Neural progenitor cell (in vitro differentiated cells): Measurements from ENCODE around the gene SUN1. TPM values are rescaled to one million over a fixed set of nuclear protein-coding genes. Genes with fewer than 3 reads are reported as not detected.

Source experiments
- DNase-seq: peaks from one replicate; pipeline ENCODE4 v3.0.0-alpha.2; 2016; ENCODE audit warnings: low spot score
- H2AFZ ChIP-seq: fragments of 200-600 bp; sonication (generic); replicated peaks from 2 replicates; pipeline ENCODE4 v1.6.1; 2016; ENCODE audit warnings: antibody characterized with exemption
- H3F3A ChIP-seq: fragments of 200-600 bp; sonication (generic); 2 replicates; pipeline ENCODE4 v1.6.1; 2016; ENCODE audit warnings: antibody characterized with exemption, low read depth
- H3K27ac ChIP-seq: fragments of 200-600 bp; sonication (generic); 2 replicates; pipeline ENCODE4 v1.5.1; 2016; ENCODE audit warnings: mild to moderate bottlenecking
- H3K27me3 ChIP-seq: fragments of 200-600 bp; sonication (generic); 2 replicates; pipeline ENCODE4 v1.6.1; 2016; ENCODE audit warnings: mild to moderate bottlenecking, moderate library complexity
- H3K36me3 ChIP-seq: fragments of 200-600 bp; sonication (generic); 2 replicates; pipeline ENCODE4 v1.5.1; 2016
- H3K4me1 ChIP-seq: fragments of 200-600 bp; sonication (generic); 2 replicates; pipeline ENCODE4 v1.6.1; 2016; ENCODE audit warnings: mixed run types
- H3K4me2 ChIP-seq: fragments of 200-600 bp; sonication (generic); 2 replicates; pipeline ENCODE4 v1.6.1; 2016
- H3K4me3 ChIP-seq: fragments of 200-600 bp; sonication (generic); 2 replicates; pipeline ENCODE4 v1.5.1; 2016
- H3K79me2 ChIP-seq: fragments of 200-600 bp; sonication (generic); 2 replicates; pipeline ENCODE4 v1.6.1; 2016; ENCODE audit warnings: low read depth
- H3K9ac ChIP-seq: fragments of 200-600 bp; sonication (generic); 2 replicates; pipeline ENCODE4 v1.6.1; 2016
- H3K9me3 ChIP-seq: fragments of 200-600 bp; sonication (generic); 2 replicates; pipeline ENCODE4 v1.5.1; 2016; ENCODE audit warnings: low read depth
- H4K20me1 ChIP-seq: fragments of 200-600 bp; sonication (generic); 2 replicates; pipeline ENCODE4 v1.6.1; 2016; ENCODE audit warnings: low read depth
- H3K27ac Mint-ChIP-seq: 3 replicates; pipeline ENCODE4 v1.8.0; 2021; ENCODE audit warnings: mixed read lengths
- H3K27me3 Mint-ChIP-seq: 2 replicates; pipeline ENCODE4 v1.8.0; 2022; ENCODE audit warnings: low read depth, mild to moderate bottlenecking, inconsistent platforms, moderate library complexity, mixed read lengths; ENCODE audit not compliant: insufficient read depth
- H3K36me3 Mint-ChIP-seq: 3 replicates; pipeline ENCODE4 v1.8.0; 2021; ENCODE audit warnings: mixed read lengths
- H3K4me1 Mint-ChIP-seq: 3 replicates; pipeline ENCODE4 v1.8.0; 2021; ENCODE audit warnings: mixed read lengths
- H3K4me3 Mint-ChIP-seq: 3 replicates; pipeline ENCODE4 v1.8.0; 2021; ENCODE audit warnings: mild to moderate bottlenecking, moderate library complexity, mixed read lengths
- H3K9me3 Mint-ChIP-seq: 3 replicates; pipeline ENCODE4 v1.8.0; 2020; ENCODE audit warnings: mixed read lengths
- CTCF ChIP-seq: fragments of 200-600 bp; sonication (generic); IDR thresholded peaks from 2 replicates; pipeline ENCODE4 v1.5.1; 2017; ENCODE audit warnings: antibody characterized with exemption, mild to moderate bottlenecking
- EZH2 ChIP-seq: fragments of 200-600 bp; sonication (generic); IDR thresholded peaks from 2 replicates; pipeline ENCODE4 v1.6.1; 2017; ENCODE audit warnings: antibody characterized with exemption, mild to moderate bottlenecking, moderate library complexity
- EZH2phosphoT487 ChIP-seq: fragments of 200-600 bp; sonication (generic); IDR thresholded peaks from 2 replicates; pipeline ENCODE4 v1.6.1; 2017; ENCODE audit warnings: antibody characterized with exemption
- total RNA-seq: library from RNA; depleted of rRNA; stranded (reverse); fragments of >200 nt; gene quantifications from 2 replicates; pipeline ENCODE4 v1.2.3, GENCODE V29; 2015; ENCODE audit warnings: low replicate concordance

Gene SUN1
- total RNA-seq, 1 donor from 2014 or later: 104 TPM

- H3F3A ChIP-seq: no peaks in the 10 kb centered on the region
- Mint-ChIP-seq H3K27ac (no peak overlapping the region), H3K27me3 (peaks cover 2% of the 10 kb centered on the region)
Measured at GRCh38 chr7:849781-850180, 17.5 kb downstream of the SUN1 start.

GRCh38 chr7:851204-851603 is 18.9 kb downstream of the SUN1 start:
- H3K9me3 ChIP-seq: no peaks in the 10 kb centered on the region
- H4K20me1 ChIP-seq: no peaks in the 10 kb centered on the region
- H3K4me3 ChIP-seq: no peak overlapping the region
- Mint-ChIP-seq H3K4me3 (no peak overlapping the region), H3K36me3 (peaks cover 29% of the 10 kb centered on the region), H3K27me3 (peaks cover 2% of the 10 kb centered on the region), H3K4me1 (no peaks in the 10 kb centered on the region), H3K9me3 (peaks cover 3% of the 10 kb centered on the region), H3K27ac (no peak overlapping the region)
- TF ChIP-seq CTCF (no peak), EZH2phosphoT487 (no peak), EZH2 (no peak)
- H3K36me3 ChIP-seq: no peaks in the 10 kb centered on the region
- H3K27ac ChIP-seq: no peak overlapping the region
- no peaks in the 10 kb centered on the region for H3K4me1 ChIP-seq
- no peaks in the 10 kb centered on the region for H3F3A ChIP-seq
- H3K4me2 ChIP-seq: no peak overlapping the region
- H2AFZ ChIP-seq: no peak overlapping the region
- no peak overlapping the region for H3K9ac ChIP-seq
- H3K79me2 ChIP-seq: peaks cover 12% of the 10 kb centered on the region
- DNase-seq: no peak
- no peaks in the 10 kb centered on the region for H3K27me3 ChIP-seq

More at GRCh38 chr7:849781-850180, 17.5 kb downstream of the SUN1 start:
- Histone ChIP-seq H3K27me3 (no peaks in the 10 kb centered on the region), H2AFZ (no peak overlapping the region), H3K9ac (no peak overlapping the region), H3K9me3 (no peaks in the 10 kb centered on the region), H3K4me1 (no peaks in the 10 kb centered on the region), H4K20me1 (no peaks in the 10 kb centered on the region), H3K36me3 (no peaks in the 10 kb centered on the region), H3K79me2 (peaks cover 21% of the 10 kb centered on the region), H3K4me2 (no peak overlapping the region), H3K27ac (no peak overlapping the region), H3K4me3 (no peak overlapping the region)
- Mint-ChIP-seq H3K4me3 (no peak overlapping the region), H3K4me1 (no peaks in the 10 kb centered on the region), H3K9me3 (peaks cover 3% of the 10 kb centered on the region), H3K36me3 (peaks cover 35% of the 10 kb centered on the region)
- TF ChIP-seq EZH2 (no peak), CTCF (no peak), EZH2phosphoT487 (no peak)
- no peak for DNase-seq

GRCh38 chr7:853366-854117 is 21.3 kb downstream of the SUN1 start:
- Histone ChIP-seq H3K27ac (no peak overlapping the region), H3K36me3 (no peaks in the 10 kb centered on the region), H3K79me2 (peaks cover 3% of the 10 kb centered on the region), H3K27me3 (no peaks in the 10 kb centered on the region), H3K9ac (no peak overlapping the region), H3K9me3 (no peaks in the 10 kb centered on the region), H3K4me1 (no peaks in the 10 kb centered on the region), H2AFZ (no peak overlapping the region), H3F3A (no peaks in the 10 kb centered on the region), H3K4me2 (no peak overlapping the region), H3K4me3 (no peak overlapping the region), H4K20me1 (no peaks in the 10 kb centered on the region)
- TF ChIP-seq CTCF (no peak), EZH2phosphoT487 (no peak), EZH2 (no peak)
- no peak for DNase-seq
- peaks cover 30% of the 10 kb centered on the region for H3K36me3 Mint-ChIP-seq
- H3K27ac Mint-ChIP-seq: no peak overlapping the region
- peaks cover 2% of the 10 kb centered on the region for H3K27me3 Mint-ChIP-seq
- no peaks in the 10 kb centered on the region for H3K9me3 Mint-ChIP-seq
- no peak overlapping the region for H3K4me3 Mint-ChIP-seq
- H3K4me1 Mint-ChIP-seq: no peaks in the 10 kb centered on the region
